Fibroblast of skin of left biceps (primary cell): ENCODE results near the gene UCHL1.
"Not testable (repeated sequence)": the region's sequence is repeated elsewhere in the genome, so short reads cannot be mapped to it uniquely, and the experiment has no call there.

Source experiments
- DNase-seq, 2 experiments: peaks; one replicate each; pipeline ENCODE4 v3.0.0-alpha.2; 2013; ENCODE audit warnings: low read depth in 2 of 2

Gene UCHL1

DNA sequence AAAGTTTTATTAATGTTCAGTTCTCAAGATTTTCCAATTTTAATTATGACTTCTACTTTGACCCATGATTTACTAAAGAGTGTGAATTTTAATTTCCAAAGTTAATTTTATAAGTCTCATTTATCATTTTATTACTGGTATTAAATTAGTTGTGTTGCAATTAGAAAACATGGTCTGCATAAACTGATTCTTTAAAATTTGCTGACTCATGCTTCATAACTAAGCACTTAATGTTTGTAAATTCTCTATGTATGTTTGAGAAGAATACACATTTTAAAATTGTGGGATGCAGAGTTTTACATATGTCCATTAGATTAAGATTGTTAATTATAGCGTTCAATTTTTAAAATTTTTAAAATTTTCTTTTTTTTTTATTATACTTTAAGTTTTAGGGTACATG lies 20.2 kb upstream of the UCHL1 start:
- DNase-seq, result no peak

DNA sequence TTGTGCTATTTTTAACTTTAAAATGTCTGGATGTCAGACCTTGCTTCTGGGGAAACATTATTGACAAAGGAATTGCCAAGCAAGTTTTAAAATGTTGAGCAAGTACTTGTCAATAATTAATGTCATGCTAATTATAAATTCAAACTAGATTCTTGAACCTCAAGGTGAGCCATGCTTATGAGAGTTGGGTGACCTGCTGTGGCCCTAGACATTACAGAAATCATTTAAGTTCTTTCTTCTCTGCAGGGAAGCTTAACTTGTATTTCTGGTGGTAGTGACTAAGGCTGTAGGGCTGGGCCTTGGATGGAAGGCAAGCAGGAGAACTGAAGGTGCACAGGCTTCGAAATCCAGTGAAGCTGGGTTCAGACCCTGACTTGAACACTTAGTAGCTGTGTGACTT lies 14.8 kb upstream of the UCHL1 start:
- no peak for DNase-seq

DNA sequence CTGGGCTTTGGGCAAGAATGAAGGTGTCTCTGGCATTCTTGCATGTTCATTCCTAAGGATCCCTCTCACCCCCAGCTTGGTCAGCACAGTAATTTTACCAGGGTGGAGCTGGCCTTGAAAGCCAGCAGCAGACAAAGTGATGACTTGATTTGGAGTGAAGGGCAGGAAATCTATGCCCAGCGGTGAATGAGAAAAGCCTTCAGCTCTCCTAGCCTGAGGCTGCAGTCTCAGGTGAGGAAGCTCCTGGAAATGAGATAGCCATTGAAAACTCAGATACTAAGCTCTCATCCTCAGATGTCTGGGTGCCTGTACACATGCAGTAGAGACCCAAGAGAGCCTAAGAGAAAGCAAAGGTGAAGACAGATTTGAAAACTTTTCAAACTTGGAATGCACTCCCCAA lies 10.7 kb upstream of the UCHL1 start:
- DNase-seq, result no peak

DNA sequence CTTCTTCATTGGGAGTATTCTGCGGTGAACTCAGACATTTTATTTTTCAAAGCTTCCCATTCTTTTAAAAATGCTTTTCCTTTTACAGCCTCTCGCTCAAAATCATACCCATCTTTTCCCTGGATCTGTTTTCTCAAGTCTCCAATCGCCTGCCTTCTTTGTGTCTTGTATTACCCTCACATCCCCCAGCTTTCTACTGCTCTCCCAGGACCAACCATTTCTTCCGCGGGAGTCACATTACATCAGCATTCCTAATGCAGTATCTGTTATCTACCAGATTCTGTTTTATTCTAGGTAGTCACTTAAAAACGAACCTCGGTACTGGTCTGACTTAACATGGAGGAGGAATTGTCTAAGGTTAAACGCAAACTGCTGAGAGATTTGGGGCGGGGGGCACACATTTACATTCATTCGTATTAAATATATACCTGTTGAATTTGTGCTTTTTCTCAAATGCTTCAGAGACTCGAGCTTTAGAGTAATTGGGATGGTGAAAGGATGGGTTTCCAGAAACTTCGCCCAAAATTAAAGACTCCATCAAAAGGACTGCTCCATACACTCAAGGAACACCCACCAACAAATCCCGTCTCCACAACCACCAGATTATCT lies 493 bp upstream of the UCHL1 start:
- DNase-seq, result peak; percentile 38 to 49

DNA sequence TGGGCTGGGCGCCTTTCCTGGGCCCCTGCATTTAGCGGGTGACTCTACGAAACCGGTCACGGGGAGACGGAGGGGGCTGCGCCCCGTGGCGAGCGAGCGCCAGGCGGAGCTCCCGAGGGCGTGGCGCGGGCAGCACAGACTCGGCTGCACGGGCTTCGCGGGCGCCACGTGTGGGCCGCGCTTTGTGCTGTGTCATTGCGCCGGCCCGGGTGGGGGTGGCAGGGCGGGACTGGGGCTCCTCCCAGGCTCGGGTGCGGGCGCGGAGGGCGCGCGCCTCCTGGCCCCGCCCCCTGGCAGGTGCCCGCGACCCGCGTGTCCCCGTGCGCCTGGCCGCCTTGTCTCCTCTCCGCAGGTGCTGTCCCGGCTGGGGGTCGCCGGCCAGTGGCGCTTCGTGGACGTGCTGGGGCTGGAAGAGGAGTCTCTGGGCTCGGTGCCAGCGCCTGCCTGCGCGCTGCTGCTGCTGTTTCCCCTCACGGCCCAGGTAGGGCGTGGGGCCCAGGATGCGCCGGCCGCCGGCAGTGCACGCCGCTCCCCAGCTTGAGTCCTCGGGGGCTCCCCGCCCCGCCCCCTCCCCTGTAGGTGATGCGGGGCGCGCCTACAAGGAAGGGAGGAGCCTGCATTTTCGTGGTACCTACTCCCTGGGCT lies 651 bp downstream of the UCHL1 start:
- no peak for DNase-seq

DNA sequence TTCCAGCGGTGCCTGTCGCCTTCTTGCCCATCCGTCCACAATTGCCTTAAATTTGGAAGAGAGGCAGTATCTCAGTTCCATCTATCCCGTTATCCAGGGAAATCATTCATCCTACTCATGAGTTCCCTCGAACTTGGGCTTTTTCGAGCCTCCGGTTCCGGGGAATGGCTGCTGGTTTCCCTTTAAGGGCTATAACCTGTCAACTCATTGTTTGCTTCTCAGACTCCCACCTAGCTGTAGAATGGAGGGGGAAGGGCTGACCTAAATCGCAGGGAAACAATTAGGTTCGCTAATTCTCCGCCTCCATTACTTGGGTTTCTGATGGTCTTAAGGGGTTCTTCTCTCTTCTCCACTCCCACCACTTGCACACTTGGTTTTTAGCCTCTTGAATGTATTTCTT lies 1.2 kb downstream of the UCHL1 start:
- no peak for DNase-seq

DNA sequence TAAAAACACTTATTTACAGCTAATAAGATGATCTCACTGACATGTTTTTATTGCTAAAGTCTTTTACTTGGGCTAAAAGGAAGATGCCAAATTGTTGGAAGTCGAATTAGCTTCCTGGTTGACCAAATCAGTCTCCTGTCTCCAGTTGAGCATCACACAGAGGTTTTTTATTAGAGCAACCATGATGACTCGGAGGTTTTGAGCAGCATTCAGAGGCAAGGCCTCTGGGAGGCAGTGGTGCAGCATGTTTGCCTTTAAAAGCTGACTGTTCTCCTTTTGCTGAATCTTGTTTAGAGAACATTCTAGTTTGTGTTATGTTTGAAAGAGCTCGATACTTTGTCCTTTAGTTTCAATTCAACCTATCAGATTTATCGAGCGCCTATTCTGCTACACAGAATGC lies 2.1 kb downstream of the UCHL1 start:
- DNase-seq, result peak; percentile 44 to 49

DNA sequence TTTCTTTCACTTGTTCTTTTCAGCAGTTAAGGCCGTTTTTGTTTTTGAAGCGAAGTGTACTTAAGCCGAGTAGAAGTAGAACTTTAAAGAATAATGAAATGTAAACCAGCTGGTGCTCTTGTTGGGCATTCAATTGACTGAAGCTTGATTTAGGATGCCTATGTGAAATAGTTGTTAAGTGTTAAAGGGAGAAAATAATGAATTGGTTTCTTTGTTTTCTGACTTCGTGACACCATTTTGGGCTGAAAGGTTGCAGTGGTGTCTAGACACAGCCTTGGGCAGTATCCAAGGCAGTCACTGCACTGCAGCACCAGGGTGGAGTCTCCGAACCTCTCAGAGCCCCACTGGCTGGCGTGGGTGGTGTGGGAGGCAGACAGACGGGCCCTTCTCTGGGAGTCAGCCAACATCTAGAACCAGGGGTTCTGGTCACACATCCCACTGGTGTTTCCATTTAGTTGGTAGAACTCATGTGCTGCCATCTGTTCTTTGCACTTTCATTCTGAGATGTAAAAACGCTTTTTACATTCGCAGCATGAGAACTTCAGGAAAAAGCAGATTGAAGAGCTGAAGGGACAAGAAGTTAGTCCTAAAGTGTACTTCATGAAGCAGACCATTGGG lies 3.5 kb downstream of the UCHL1 start:
- DNase-seq, result no peak

DNA sequence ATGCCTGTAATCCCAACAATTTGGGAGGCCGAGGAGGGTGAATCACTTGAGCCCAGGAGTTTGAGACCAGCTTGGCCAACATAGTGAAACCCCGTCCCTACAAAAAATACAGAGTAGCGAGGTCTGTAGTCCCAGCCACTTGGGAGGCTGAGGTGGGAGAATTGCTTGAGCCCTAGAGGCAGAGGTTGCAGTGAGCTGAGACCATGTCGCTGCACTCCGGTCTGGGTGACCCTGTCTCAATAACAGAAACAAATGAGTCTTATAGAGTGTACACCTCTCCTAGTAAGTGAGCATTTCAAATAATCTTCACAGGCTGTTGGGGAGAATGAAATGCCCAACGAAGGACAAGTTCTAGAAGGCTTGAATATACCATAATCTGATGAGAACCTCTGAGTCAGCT lies 5.5 kb downstream of the UCHL1 start:
- DNase-seq, result no peak

DNA sequence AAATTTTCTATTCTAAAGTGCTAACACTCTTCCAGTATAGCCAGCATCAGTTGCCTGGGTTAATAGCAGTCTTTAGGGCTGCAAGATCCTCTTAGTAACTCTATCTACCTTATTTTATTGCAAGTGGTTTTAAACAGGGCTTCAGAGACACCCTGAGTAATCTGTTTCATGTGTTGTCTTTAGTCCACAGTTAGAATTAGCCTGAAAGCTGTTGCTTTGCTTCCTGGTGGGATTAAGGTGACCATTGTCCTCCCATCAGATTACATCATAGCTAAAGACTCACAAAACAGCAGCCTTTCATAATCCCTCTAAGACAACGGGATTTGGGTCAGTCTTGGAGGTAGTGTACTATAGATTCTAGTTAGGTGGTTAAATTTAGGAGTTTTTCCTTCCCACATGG lies 7.5 kb downstream of the UCHL1 start:
- no peak for DNase-seq

DNA sequence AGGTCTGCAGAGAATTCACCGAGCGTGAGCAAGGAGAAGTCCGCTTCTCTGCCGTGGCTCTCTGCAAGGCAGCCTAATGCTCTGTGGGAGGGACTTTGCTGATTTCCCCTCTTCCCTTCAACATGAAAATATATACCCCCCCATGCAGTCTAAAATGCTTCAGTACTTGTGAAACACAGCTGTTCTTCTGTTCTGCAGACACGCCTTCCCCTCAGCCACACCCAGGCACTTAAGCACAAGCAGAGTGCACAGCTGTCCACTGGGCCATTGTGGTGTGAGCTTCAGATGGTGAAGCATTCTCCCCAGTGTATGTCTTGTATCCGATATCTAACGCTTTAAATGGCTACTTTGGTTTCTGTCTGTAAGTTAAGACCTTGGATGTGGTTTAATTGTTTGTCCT lies 11.3 kb downstream of the UCHL1 start:
- no peak for DNase-seq

DNA sequence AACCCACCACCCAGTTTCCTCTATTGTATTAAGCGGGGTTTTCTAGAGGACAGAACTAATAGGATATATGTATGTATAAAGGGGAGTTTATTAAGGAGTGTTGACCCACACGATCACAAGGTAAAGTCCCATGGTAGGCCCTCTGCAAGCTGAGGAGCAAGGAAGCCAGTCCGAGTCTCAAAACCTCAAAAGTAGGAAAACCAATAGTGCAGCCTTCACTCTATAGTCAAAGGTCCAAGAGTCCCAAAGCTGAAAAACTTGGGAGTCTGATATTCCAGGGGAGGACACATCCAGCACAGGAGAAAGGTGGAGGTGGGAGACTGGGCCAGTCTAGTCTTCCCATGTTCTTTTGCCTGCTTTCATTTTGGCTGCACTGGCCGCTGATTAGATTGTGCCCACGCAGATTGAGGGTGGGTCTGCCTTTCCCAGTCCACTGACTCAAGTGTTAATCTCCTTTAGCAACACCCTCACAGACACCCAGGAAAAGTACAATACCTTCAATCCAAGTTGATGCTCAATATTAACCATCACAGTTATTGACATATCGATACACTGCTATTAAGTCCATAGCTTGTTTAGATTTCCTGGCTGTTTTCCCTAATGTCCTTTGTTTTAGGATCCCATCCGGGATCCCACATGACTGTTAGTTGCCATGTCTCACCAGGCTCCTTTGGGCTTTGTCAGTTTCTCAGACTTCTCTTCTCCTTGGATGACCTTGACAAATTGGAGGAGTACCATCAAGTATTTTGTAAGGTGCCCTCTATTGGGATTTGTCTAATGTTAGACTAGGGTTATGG lies 12.2 kb downstream of the UCHL1 start:
- DNase-seq, result no peak

DNA sequence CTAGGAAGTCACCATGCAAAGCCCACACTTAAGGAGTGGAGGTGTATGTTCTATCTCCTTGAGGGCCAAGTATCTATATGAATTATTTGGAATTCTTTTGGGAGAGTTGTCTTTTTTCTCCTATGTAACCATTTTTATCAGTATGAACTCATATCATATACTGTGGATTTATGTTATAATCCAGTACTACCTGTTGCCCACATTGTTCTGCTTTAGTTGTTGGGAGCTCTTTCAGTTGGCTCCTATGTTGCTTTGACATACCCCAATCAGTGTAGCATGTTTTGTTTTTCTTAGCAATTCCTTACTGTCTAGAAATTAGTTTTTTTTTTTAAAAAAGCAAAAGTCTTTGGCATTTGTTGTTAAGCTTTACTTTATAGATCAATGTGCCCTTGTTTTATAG lies 13.0 kb downstream of the UCHL1 start:
- no peak for DNase-seq

DNA sequence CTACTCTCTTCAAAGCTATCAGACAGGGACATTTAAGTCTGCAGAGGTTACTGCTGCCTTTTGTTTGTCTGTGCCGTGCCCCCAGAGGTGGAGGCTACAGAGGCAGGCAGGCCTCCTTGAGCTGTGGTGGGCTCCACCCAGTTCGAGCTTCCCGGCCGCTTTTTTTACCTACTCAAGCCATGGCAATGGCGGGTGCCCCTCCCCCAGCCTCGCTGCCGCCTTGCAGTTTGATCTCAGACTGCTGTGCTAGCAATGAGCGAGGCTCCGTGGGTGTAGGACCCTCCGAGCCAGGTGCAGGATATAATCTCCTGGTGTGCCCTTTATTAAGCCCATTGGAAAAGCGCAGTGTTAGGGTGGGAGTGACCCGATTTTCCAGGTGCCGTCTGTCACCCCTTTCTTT lies 19.2 kb downstream of the UCHL1 start:
- not testable (repeated sequence) for DNase-seq

DNA sequence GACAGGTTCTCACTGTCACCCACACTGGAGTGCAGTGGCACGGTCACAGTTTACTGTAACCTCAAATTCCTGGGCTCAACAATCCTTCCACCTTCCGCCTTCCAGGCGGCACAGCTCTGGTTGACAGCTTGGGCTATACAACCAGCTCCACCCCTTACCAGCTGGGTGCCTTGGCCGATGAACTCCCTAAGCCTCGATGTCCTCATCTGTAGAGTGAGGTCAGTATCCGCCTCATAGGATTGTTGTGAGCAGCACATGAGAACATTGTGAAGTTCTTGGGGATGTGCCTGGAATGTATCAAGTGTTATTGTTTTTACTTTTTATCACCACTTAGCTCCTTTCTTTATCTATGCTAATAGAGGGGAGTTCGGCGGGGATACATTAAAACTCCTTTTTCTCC lies 23.3 kb downstream of the UCHL1 start:
- DNase-seq, result no peak

DNA sequence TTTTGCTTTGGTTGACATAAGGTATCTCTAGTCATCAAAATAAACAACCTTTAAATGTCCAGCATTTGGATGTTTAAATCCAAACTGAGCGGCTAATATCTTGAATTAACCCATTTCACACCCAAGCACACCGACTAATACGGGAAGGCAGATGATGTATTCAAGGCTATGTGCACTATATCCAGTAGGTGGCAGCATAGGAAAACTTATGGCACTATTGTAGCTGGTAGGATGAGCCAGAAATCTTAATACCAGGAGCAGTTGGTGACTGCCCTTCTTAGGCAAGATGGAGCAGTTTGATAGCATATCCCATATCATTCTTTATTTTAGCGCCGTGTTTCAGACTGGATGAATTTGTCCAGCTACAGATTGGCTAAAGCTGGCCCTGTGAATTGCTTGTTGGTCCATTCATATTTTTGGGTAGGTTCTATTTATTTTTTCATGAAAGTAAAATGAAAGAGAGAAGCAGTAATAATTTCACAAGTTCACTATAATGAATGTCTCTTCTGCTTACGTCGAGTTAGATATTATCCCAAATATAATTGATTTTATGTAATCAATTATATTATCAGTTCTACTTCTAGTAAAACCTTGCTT lies 24.4 kb downstream of the UCHL1 start:
- DNase-seq, result peak; percentile 41 to 50

DNA sequence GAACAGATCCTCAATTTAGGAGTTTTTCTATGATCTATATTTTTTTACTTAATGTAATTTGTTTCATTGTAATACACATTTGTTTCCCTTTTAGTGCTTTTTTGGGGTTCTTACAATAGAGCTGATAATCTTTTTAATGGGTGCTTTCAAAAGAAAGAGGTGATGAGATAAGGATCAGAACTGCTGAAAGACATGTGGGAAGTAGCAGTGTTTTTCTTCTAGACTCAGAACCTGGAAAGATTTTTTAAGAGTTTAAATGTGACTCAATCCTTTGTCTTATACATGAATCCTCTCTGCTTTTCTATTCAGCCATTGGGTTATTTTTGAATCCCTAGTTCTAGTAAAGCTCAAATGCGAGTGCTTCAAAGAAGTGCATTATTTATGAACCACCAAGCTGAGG lies 25.6 kb downstream of the UCHL1 start:
- DNase-seq, result no peak

DNA sequence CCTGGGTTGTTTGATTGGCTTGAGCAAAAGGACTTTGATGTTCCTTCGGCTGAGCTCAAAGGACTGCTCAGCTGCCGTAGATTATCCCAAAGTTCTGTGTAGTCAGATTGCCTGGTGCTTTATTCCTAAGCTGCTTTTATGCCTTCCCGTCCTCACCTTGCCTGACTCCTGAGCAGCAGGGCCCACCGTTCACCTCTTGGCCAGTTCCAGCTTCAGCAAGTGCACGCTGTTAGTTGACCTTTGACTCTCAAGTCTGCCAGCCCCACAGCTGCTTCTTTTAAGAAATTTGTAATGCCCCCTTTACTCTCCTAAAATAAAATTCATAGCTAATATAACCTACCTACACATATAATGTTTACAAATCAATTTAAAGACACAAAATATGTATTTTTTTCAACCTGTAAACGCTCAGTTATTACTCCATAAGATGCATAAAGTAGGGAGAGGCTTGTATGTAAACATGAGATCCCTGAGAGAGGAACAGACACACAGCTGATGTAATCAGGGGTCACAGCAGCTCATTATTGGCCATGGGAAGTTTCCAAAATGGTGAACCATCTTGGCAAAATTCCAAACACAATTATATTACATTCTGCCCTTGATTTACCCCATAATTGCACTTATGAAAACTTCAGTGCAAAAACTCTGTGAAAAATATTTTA lies 28.6 kb downstream of the UCHL1 start:
- DNase-seq, result no peak

DNA sequence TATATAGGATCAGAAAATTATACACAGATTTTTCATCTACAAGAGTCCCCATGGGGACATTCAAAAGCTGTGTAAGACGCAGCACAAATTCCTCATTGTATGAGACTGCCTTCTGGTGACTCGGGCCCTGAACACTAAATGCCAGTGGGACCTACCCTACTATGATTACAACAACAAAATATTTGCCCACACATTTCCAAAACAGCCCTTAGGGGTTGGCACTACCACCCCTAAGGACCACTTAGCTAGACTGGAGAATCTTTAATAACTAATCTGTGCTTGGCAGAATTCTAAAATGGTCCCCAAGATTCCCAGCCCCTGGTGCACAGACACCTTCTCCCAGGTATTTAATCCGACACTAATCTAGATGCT lies 29.1 kb downstream of the UCHL1 start:
- DNase-seq, result no peak

DNA sequence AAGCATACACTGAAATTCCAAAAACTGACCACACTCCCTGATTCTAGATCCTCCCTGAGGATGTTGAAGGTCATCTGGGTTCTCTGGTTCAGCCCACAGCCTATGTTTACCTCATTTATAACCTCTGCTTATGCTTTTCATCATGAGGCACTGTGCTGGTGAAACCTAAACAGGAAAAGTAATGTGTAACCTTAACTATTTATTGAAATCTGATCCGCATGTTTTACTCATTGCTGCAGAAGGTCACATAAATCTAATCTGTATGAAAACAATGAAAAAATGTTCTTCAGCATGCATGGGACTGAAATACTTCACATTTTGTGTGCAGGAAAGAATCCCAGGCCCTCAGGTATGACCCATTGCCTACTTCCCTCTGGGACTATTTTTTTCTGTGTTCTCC lies 30.3 kb downstream of the UCHL1 start:
- DNase-seq, result no peak

DNA sequence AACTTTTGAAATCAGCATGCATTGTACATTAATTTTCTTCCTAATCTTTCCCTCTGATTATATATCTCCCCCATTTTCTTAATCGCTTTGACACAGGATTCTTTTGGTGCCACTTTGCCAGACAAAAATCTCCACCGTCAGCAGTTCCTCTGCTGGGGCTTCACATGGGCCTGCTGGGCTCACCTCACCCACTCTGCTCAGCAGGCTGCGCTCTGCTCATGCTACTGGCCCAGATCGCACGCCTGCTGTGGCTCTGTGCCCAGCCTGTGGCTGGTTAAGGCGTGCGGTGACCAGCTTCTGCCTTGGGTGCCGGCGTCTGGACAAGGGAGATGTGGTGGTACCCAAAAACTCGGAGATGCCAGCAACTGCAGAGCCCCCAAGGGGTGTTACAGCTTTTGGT lies 31.1 kb downstream of the UCHL1 start:
- DNase-seq, result no peak

DNA sequence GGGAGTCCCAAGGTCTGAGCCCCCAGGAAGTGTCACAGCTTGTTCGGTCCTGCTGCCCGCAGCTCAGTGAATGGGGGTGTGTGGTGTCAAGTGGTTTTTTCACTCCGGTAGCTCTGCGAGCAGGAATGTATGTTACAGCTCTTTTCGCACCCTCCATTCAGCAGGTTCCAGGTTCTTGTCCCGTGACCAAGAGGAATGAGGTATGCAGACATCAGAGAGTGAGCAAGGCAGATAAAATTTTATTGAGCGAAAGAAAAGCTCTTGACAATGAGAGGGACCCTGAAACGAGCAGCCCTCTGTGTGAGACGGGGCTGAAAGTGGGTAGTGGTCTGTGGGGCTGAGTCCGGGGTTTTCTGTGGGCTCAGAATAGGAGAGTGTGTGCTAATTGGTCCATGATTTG lies 31.5 kb downstream of the UCHL1 start:
- DNase-seq, result no peak
